ENCODE measurements around the gene HYAL2.

- TF ChIP-seq, protein P1, sequence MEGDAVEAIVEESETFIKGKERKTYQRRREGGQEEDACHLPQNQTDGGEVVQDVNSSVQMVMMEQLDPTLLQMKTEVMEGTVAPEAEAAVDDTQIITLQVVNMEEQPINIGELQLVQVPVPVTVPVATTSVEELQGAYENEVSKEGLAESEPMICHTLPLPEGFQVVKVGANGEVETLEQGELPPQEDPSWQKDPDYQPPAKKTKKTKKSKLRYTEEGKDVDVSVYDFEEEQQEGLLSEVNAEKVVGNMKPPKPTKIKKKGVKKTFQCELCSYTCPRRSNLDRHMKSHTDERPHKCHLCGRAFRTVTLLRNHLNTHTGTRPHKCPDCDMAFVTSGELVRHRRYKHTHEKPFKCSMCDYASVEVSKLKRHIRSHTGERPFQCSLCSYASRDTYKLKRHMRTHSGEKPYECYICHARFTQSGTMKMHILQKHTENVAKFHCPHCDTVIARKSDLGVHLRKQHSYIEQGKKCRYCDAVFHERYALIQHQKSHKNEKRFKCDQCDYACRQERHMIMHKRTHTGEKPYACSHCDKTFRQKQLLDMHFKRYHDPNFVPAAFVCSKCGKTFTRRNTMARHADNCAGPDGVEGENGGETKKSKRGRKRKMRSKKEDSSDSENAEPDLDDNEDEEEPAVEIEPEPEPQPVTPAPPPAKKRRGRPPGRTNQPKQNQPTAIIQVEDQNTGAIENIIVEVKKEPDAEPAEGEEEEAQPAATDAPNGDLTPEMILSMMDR (IDR thresholded peaks at IDR 0.05), result no peak
- TF ChIP-seq POLR2A (IDR thresholded peaks at IDR 0.05), result no peak
Measured at GRCh38 chr3:50340147-50340447, 17.6 kb upstream of the HYAL2 start.

All from esophagus squamous epithelium (tissue), 4 donors.